HUDEP-2 (cell line): ENCODE data around the gene AGAP3.

Experiments used
- DNase-seq, 76 experiments: peaks; one replicate each; lab custom pipeline; 2025; ENCODE audit not compliant: unreplicated experiment in 76 of 76; lab: John Stamatoyannopoulos, UW

The AGAP3 gene

DNA sequence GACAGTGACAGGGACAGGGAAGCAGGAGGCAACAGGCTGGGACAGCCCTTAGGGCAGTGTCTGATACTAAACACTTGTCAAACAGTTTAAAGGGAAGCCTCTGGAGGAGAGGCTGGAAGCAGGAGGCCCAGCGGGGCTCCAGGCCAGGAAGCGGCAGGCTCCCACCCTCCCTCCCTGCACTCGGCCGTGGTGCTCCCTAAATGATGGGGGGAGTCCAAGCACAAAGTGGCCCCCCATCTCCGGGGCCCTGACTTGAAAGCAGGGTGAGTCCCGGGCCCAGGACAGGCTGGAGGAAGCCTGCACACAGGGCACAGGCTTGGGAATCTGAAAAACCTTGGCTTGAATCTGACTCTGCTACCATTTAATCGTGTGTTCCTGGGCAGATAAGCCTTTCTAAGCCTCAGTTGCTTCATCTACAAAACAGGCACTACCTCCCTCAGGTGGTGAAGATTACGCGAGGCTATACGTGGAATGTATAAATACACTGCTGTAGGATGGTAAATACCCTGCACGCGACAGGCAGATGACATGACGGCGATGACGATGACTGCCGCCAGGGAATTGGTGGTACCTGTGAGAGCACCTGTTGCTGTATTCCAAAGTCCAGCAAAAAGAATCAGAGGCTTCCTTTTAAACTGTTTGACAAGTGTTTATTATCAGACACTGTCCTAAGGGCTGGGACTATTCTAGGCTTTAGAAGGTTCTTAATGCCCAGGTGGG lies 47.2 kb downstream of the AGAP3 start:
- DNase-seq = no peak

DNA sequence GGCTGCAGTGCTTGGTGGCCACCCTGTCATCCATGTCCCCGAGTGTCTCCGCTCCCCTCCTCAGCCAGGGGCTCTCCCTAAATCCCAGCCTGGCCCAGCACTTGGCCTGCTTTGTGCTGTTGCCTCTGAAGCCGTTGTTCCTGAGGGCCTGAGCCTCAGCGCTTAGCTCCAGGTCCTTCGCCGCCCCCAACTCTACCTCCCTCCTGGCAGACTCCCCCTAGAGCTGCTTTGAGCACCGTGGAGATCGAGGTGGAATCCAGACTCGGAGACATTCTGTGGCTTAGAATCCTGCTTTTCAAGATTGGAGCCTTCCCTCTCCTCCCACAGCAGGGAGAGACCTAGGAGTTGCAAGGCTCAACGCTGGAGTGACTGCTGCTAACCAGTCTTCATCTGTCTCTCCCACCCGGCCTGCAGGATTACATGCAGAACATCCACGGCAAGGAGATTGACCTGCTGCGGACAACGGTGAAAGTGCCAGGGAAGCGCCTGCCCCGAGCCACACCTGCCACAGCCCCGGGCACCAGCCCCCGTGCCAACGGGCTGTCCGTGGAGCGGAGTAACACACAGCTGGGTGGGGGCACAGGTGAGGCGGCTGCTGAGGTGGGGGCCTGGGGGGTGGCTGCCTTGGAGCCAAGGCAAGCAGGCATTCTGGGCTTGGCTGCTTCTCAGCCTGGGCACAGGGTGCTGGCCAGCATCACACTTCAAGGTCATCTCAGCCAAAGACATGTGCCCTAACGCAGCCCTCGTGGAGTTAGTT lies 47.9 kb downstream of the AGAP3 start:
- no peak for DNase-seq

DNA sequence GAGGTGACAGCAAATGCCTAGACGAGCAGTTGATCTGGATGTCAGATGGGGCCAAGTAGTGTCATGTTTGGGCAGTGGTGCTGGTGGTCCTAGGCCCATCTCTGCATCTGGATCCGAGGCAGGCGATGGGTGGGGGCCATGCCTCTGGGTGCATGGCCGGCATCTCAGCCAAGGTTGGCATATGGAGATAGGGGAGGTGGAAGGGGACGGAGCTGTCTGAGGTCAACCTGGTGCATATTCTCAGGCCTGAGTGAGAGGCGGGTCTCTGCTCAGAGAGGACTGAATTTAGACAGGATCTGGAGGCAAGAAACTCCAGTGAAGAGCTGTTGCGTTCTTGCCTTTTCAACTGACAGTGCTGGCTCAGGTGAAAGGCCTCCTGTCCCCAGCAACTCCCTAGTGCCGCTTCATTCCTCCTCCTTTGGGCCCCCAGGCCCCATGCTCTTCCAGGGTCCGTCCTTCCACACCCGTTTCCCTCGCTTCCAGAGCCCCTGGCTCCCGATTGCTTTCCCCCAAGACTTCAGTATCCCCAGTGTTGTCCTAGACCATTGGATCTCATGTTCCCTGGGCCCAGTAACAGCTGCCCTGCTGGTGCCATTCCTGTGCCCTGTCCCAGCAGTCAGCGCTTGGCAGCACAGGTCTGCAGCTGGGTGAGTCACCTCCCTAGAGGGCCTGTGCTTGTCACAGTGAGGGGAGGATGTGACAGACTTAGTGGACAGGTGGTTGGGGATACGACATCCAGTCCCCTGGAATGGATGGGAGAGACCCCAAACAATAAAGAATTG lies 48.7 kb downstream of the AGAP3 start:
- DNase-seq = no peak

DNA sequence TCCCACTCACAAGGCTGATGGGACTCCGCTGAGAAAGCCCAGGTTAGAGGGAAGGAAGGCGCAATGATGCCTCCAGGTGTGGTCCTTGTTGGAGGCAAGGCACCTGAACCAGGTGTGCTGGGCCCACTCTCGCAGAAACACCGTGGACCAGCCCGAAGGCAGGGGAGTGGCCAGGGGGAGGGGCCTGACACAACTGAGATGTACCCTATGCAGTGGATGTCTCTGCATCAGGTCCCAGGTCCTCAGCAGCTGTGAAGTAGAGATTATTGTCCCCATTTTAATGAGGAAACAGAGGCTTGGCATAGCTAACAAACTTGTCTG lies 49.2 kb downstream of the AGAP3 start:
- DNase-seq = no peak

DNA sequence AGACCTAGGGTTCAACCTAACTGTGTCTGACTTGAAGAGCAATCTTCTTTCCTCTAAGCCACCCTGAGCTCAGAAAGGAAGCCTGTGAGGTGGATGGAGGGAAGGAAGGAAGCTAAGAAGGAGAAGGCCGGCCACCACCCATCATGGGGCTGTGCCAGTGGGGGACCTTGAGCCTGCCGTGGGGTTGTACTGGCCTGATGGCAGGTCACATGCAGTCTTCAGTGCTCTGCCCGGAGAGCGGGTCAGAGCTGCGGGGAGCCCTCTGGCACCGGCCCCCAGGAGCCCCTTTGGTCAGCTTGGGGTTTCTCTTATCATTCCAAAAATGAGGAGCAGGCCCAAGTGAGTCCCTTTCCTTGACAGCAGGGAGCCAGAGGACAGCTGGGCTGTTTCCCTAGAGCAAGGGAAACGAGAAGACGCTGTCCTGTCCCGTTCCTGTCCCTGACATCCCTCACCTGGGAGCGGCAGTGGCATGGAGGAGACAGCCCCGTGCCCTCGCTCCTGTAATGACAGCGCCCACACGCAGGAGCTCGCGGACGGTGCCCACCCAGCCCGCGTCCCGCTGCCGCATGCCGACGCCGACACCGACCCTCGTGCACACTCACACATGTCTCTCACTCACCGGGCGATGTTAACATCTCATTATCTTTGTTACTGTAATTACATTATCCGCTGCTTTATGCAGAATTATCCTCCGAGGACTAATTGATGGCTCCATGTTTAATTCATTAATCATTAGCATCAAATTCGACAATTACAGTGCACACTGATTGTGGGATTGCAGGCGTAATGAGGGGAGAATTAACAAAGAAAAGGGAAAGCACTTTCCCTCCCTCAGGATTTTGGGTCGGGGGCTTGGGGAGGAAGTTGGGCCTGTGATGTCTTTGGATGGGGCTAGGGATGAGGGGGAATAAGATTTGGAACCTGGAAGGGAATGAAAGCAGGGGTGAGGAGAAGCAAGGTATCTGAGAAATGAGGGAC lies 49.9 kb downstream of the AGAP3 start:
- DNase-seq = no peak

DNA sequence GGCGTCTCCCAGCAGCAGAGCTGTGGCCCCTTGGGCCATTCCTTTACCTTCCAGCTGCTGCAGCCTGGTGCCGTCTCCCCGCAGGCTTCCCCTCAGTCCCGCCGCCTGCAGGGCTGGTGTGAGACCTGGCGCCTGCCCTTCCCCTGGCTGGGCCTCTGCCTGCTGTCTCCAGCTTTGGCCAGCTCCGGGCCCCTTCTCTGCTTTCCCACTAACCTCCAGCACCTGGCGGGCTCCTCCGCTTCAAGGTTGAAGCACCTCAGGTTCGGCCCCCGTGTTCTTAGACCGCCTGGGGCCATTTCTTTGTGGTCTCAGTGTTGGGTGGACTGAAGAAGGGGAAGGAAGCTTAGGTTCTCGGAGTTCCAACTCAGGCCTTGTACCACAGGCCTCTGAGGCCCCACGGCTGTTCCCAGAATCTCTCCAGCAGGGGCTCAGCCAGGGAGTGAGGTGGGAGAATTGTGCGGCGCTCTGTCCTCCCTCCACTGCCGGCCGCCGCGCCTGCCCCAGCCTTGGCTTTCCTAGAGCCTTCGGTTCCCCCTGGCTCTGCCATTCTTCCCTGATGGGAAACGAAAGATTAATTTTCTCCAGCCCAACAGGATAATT lies 50.9 kb downstream of the AGAP3 start:
- DNase-seq = no peak

DNA sequence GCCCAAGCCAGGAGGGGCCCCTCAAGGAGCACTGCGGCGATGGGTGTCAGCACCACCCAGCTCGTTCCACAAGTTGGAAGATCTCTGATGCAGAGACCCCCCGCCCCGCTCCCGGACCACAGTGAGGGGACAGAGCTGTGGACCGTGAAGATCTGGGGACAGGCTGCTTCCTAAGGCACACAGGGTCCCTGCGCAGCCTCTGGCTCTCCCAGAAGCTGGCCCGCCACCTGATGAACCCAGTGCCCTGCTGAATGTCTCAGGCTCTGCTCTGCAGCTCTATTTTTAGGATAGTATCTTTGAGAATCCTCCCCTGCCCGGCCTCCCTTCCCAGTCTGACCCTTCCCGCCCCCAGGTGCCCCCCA lies 51.5 kb downstream of the AGAP3 start:
- no peak for DNase-seq

DNA sequence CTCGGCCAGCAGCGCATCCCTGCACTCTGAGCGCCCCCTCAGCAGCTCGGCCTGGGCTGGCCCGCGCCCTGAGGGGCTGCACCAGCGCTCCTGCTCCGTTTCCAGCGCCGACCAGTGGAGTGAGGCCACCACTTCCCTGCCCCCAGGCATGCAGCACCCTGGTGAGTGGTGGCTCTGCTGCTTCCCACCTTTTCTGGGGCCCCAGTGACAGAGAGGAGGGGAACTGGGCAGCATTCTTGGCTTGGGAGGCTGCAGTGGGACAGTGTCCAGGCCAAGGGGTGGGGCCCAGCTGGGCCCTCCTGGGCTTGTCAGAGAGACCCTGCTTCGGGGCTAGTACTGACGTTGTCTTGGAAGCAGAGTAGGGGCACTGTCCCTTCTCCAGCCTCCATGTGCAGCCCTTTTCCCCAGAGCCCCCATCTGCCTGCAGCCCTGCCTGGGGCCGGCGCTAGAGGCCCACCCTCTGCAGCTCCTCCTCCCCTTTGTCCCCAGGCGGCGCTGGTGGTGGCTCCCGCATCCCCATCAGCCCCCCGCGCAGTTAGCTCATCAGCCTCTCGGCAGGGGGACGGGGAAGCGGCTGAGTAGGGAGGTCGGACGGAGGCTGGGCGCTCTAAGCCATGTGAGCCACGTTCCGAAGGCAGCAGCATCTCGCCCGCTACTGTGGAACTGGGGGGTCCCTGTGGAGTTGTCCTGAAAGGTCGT lies 52.0 kb downstream of the AGAP3 start:
- no peak for DNase-seq

DNA sequence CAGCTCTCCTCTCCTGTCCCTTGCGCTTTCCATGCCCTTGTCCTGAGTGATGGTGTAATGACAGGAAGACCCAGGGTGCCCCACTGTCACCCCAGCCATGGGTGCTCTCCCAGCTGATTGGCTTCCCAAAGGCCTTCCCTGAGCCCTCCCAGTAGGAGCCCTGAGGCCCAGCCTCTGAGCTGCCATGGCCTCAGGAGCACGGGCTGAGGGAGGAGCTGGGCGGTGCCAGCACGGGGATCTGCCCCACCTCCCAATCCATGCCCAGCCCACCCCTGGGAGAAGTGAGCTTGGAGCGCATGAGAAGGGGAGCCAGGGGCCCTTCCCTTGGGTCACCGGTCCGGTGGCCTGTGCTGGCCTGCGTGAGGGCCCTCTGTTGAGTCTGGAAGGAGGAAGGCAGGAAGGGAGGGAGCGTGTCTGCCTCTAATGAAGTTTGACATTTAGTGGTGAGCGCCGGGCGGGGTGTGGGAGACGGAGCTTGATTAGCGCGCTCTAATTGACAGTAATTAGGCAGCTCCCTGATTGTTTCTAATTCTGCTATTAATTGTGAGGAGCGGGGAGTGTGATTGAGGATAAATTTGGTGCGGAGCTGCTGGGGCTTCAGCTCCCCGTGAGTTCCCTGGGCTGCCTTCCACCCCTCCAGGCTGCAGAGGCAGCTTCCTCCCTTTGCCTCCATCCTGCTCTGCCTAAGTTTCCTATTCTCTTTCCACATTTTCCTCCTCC lies 53.0 kb downstream of the AGAP3 start:
- no peak for DNase-seq

DNA sequence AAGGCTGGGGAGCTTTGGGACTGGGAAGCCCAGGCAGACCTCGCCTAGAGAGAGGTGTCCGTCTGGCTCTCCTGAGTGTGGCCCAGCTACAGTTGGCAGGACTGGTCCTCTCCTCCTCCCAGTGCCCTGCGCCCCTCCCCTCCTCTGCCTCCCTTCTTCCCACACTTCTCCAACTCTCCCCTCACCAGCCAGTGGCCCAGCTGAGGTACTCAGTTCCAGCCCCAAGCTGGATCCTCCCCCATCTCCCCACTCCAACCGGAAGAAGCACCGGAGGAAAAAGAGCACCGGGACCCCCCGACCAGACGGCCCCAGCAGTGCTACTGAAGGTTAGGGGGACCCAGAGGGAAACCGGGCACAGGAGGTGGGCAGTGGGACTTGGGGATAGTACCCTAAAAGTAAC lies 53.5 kb downstream of the AGAP3 start:
- DNase-seq = no peak

DNA sequence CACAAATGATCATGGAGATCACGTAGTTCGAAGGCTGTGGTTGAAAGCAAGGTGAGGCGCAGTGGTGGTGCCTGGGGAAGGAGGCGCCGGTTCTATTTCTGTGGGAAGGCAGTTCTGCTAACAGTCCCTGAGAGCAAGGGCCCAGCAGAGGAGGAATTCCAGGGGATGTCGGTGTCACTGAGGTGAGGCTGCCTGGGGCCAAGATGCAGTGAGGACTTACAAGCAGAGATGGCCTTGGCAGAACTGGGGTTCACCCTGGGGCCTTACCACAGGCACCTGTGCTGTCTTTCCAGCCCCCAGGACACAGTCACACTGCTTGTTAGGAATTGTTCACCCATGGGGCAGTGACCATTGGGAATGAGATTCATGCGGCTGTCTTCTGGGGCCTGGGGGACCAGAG lies 54.6 kb downstream of the AGAP3 start:
- no peak for DNase-seq

DNA sequence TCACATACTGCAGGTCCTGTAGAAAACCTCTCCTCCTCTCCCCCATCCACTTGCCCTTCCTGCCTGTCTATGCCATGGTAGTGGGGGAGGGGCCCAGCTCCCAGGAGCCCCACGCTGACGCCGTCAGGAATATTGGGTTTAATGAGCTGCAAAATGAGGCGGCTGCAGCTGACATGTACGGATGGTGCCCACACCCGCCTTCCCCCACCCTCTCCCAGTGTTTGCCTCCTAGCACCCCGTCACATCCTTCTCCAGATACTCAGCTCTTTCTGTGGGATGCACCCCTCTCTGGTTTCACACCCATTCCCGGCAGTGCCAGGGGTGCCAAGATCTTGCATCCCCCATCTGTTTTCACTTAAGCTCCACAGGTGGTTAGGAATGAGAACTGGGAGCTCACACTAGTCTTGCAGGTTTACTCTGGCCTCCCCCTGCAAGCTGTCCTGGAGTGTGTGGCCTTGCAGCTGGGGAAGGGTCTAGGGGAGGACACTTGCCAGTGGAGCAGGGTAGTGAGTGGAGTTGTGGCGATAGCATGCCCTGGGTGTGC lies 55.1 kb downstream of the AGAP3 start:
- no peak for DNase-seq

DNA sequence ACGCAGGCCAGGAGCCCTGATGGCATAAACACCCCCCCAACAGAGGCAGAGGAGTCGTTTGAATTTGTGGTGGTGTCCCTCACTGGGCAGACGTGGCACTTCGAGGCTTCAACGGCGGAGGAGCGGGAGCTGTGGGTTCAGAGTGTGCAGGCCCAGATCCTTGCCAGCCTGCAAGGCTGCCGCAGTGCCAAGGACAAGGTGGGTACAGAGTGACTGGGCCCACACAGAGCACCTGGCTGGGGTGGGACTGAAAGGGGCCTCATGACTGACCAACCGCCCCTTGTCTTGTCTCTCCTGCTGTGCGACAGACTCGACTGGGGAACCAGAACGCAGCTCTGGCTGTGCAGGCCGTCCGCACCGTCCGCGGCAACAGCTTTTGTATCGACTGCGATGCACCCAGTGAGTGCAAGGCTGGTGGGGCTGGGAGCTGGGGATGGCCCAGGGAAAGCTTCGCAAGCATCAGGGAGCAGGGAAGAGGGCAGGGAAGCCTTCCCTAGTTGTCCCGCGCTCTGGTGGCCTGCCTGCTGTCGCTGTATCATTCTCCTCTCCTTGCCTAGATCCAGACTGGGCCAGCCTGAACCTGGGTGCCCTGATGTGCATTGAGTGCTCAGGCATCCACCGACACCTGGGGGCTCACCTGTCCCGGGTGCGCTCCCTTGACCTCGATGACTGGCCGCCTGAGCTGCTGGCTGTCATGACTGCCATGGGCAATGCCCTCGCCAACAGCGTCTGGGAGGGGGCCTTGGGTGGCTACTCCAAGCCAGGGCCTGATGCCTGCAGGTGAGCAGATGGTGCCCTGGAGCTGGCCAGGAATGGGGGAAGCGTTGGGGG lies 55.8 kb downstream of the AGAP3 start:
- no peak for DNase-seq

DNA sequence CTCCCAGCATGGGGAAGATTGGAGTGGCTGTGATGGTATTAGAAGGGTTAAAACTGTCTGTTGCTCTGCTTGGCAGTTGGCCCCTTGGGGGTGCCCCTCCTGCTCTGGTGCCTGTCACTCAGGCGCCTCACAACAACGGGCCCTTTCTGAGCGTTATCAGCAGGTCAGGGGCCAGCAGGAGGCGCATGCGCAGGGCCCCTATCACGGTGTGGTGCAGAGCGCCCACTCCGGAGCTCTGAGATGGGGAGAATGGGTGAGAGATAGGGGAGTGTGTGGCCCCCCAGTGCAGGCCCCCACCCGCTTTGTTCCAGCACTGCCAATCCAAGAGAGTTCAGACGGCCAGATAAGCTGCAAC lies 56.4 kb downstream of the AGAP3 start:
- peak in 61 of 76 experiments; percentile 4 to 66 (median 42) for DNase-seq

DNA sequence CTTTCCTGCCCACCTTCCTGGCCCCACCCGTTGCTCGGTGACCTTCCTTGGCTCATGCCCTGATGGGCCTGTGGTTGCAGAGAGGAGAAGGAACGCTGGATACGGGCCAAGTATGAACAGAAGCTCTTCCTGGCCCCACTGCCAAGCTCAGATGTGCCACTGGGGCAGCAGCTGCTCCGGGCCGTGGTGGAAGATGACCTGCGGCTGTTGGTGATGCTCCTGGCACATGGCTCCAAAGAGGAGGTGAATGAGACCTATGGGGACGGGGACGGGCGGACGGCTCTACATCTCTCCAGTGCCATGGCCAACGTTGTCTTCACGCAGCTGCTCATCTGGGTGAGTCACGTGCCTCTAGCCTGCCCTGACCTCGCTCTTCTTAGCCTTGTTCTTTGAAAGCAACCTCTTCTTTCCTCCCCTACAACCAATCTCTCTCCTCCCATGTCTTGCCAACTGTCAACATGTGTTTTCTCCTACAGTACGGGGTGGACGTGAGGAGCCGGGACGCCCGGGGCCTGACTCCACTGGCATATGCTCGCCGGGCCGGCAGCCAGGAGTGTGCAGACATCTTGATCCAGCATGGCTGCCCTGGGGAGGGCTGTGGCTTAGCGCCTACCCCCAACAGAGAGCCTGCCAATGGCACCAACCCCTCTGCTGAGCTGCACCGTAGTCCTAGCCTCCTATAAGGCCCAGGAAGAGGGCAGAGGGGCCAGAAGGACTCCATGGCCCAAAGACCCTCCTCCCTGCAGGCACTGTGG lies 57.2 kb downstream of the AGAP3 start:
- DNase-seq = peak in 1 of 76 experiments; percentile 3

DNA sequence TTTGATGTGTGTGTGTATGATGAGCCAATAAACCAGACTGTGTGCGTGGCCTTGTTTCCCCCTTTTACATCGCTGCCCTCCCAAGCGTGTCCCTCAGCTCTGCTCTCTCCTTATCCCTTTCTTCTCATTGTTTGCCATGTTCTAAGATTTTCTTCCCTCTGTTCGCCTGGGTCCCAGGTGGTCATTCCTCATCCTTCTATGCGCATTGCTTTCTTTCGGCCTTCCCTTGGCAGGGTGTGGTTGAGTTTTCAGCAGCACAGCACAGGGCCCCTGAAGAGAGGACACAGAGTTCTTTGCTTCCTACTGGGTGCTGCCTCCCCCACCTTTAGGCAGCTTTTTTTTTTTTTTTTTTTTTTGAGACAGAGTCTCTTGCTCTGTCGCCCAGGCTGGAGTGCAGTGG lies 58.1 kb downstream of the AGAP3 start:
- no peak for DNase-seq

DNA sequence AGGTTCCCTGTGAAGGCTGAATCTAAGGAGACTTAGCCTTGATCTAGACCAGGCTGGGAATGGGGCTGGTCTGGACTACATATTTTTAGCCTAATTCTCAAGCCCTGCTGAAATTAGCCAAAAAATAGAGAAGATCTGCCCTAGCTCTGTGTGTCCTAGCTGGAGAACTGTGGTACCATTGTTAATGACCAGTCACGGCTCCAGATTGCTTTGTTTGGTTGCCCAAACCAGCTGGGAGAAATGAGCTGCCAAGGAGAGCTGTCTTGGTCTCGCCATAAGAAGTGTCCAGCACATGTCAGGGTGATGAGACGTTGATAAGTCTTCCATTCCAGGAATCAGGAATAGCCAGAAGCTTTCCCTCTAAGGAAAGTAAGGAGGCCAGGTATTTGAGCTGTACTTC lies 60.5 kb downstream of the AGAP3 start:
- no peak for DNase-seq
